Stimulated activated CD4-positive, alpha-beta T cell treated with anti-CD3 and anti-CD28 coated beads, Interleukin-2, amount 100 ng/mL, for 48 hours (primary cell): ENCODE results near the gene LCN6.
"Not testable (repeated sequence)": the region's sequence is repeated elsewhere in the genome, so short reads cannot be mapped to it uniquely, and the experiment has no call there.

Source experiments
- DNase-seq, 2 donors: peaks; one replicate each; pipeline ENCODE4 v3.0.0-alpha.2; 2020

LCN6 gene

DNA sequence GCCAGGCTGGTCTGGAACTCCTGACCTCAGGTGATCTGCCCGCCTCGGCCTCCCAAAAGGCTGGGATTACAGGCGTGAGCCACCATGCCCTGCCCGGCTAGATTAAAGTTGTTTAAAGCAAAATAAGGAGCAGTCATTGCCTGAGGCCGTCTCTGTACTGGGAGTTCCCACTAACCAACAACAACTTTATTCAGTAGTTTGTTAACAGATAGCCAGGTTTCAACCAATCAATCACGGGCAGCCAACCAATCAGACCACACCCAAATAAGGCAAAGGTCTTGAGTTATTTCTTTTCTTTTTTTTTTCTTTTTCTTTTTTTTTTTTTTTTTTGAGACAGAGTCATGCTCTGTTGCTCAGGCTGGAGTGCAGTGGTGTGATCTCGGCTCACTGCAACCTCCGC, 43.6 kb downstream of the LCN6 start:
- DNase-seq: not testable (repeated sequence)

DNA sequence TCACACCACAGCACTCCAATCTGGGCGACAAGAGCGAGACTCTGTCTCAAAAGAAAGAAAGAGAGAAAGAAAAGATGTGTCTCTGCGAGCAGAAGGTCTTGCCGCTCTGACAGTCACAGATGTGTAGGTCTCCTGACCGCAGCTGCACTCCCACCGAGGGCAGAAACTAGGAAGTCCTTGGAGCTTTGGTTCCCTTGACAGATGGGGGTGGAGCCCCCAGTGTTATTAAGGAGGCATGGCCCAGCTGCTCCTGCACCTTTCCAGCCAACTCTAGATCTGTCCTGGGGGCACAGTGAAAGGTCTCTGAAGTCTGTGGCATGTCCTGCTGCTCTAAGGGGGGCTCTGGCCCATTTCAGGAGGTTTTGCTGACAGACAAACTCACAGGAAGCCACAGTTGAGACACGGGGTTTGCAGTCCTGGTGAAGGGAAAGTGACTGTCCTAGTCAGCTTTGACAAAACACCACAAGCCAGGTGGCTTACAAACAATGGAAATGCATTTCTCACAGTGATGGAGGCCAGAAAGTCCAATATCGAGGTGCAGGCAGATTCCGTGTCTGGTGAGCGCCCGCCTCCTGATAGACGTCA, 45.0 kb downstream of the LCN6 start:
- DNase-seq: no peak

DNA sequence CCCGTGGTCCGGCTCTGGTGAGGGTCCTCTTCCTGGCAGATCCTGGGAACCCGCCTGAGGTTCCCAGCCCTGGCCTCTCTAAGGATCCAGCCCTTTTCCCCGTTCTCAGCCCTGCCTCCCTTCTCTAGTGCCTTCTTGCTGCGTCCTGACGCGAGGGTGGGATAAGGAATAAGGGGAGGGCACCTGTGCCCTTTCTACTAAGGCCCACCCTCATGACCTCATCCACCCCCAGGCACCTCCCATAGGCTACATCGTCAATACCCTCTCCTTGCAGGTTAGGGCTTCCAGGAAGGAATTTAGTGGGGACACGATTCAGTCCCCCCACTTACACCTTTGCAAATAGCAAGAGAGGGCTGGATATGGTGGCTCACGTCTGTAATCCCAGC, 46.7 kb downstream of the LCN6 start:
- DNase-seq: no peak

DNA sequence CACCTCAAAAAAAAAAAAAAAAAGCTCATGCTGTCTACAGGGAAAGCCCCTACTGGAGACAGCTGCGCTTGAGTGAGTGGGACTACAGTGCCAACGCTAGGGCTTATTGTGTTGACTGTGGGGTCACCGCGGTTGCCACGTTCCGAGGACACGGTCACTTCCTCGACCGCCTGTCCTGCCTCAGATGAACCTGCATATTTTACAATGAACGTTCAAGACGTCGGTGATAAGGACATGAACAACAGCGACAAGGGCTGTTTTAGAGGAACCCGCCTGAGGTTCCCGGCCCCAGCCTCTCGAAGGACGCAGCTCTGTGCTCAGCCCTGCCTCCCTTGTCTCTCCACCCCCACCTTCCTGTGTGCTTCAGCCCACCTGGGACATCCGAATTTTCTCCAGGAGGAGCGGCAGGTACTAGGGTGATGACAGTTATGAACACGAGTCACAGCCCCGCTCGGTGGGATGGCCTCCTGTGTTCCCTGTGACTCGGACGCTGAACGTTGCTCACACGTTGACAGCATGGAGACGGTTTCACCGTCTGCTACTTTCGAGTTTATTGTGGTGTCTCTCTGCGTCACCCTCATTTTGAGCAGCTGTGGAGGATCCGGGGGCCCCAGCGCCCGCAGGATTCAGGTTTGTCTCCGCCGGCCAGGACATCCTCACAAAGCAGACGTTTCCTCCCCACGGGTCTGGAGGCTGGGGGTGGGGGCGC, 47.2 kb downstream of the LCN6 start:
- peak; percentile 64 for DNase-seq

DNA sequence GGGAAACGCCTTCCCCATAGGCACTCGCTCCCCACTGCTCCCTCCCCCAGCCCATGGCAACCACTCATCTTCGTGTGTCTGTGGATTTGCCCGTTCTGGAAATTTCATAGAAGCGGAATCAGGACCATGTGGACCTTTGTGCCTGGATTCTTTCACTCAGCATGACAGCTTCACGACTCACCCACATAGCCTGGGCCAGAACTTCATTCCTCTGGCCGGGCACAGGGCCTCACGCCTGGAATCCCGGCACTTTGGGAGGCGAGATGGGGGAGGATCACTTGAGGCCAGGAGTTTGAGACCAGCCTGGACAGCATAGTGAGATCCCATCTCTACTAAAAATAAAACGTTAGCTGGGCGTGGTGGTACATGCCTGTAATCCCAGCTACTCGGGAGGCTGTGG, 48.0 kb downstream of the LCN6 start:
- DNase-seq: no peak

DNA sequence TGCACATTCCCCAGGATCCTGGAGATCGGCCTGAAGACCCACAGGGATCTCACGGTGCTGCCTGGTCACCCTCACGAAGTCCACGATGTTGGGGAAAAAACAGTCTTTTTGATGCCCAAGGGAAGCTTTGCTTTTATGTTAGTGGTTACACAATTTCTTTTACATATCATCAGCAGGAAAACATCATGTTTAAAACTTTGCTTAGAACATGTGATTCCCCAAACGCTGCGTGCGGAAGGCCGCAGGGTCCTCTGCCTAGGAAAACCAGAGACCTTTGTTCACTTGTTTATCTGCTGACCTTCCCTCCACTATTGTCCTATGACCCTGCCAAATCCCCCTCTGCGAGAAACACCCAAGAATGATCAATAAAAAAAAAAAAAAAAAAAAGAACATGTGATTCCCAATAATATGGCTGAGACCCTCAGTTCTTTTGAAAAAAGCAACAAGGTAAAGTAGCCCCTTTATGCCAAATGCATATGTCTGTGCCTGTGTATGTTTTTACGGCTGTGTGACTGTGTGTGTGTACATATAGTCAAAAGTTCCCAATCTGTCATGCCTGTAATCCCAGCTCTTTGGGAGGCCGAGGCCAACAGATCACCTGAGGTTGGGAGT, 49.6 kb downstream of the LCN6 start:
- DNase-seq: no peak

DNA sequence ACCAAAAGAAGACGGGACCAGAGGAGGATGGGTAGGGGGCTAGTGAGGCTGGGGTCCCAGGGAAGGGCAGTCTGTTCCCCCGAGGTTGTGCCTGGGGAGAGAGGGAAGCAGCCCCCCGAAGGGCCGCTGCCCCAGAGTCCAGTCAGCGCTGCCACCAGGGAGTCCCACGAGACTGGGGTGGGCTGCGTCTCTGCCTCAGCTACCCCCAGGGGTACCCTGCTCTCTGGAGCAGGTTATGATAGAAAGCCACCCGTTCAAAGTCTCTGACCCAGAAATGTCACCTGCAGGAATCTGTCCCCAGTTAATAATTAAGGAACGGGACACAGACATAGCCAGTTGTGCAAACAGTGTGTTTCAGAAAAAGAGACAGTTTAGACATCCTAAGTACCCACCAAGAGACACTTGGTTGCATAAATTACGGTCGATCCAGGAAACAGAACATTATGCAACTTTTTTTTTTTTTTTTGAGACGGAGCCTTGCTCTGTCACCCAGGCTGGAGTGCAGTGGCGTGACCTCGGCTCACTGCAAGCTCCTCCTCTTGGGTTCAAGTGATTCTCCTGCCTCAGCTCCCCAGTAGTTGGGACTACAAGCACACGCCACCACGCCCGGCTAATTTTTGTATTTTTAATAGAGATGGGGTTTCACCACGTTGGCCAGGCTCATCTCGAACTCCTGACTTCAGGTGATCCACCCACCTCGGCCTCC, 50.4 kb downstream of the LCN6 start:
- no peak for DNase-seq

DNA sequence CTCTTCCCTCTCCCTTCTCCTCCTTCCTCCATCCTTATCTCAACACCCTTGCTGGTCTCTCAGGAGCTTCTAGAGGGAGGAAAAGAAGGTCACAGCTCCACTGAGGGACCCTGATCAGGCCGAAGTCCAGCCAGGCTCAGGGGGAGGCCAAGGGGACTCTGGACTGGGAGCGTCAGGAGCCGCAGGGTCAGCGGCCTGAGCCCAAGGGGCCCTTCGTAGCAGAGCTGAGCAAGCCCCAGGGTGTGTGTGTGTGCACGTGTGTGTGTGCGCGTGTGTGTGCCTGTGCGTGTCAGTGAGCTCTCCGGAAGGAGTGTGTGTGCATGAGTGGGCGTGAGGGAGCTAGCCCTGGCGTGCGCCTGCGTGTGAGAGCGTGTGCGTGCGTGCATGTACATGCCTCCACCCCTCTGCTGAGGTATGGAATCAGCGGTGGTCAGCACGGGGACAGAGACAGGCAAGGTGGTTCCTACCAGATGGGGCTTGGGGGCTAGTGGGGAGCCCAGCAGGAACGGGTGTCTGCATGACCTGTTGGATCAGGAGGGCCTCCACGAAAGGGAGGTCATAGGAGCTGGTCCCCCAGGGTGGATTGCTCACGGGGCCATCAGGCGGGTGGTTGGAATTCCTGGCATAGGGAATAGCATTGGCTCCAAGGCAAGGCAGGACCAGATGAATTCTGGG, 51.0 kb downstream of the LCN6 start:
- DNase-seq: no peak

DNA sequence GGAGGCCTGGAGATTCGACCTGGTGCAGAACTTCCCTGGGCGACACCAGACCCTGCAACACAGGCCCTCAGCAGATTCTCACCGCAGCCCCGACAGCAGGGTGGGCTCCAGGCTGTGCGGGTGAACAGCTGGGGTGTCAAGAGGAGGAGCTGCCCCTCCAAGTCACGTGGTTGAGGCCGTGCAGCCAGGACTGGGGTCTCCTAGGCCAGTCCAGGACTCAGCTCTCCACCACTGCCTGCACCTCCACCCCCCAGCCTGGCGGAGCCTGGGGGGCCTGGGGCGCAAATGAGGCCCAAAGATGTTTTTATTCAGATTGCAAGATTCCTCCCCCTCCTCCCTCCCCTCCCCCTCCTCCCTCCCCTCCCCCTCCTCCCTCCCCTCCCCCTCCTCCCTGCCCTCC, 51.8 kb downstream of the LCN6 start:
- no peak for DNase-seq

DNA sequence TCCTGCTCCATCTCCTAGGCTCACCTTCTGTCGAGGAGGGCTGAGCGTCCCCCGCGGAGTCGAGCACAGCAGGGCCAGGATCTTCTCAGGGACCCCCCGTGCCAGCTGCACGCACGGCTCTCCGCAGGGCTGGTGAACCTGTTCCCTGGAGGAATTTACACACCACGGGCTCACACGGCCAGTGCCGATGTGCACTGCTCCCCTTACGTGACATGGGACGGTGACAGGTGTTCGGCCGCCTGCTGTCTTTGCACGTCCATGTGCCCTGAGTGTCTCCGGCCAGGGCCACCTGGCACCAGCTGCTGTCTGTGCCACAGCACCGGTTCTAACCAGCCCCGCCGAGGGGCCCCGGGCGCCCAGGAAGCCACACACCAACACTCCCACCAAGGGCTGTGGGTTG, 52.4 kb downstream of the LCN6 start:
- DNase-seq: no peak

DNA sequence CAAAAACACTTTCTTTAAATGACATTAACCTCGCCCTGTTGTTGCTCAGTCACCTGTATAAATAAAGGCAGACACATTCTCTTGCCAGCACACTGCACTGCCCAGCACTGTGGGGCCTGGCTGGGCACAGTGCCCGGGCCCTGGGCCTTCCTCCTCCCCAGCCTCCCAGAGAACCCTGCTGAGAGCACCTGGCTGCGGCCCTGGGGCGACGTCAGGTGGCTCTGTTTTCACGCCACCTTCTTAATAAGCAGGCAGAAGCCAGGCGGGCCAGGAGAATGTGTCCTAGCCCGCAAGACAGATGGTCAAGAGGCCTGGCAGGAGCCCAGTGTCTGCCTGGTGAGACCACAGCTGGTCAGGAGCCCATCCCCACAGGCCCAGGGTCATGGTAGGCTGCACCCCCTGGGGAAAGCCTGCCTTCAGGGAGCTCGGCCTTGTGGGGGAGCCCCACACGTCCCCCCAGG, 52.9 kb downstream of the LCN6 start:
- no peak for DNase-seq

DNA sequence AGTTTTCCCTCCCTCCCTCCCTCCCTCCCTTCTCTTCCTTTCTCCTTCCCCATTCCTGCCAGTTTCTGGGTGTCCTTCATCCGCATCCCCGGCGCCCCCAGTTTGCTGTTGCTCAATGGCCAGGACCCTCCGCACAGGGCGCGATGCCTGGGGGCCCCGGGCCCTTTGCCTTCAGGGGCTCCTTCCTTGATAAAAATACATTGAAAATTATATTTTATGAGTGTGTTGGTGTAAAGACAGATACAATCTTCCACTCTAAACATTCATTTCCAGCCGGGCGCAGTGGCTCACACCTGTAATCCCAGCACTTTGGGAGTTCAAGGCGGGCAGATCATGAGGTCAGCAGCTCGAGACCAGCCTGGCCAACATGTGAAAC, 53.5 kb downstream of the LCN6 start:
- DNase-seq: no peak

DNA sequence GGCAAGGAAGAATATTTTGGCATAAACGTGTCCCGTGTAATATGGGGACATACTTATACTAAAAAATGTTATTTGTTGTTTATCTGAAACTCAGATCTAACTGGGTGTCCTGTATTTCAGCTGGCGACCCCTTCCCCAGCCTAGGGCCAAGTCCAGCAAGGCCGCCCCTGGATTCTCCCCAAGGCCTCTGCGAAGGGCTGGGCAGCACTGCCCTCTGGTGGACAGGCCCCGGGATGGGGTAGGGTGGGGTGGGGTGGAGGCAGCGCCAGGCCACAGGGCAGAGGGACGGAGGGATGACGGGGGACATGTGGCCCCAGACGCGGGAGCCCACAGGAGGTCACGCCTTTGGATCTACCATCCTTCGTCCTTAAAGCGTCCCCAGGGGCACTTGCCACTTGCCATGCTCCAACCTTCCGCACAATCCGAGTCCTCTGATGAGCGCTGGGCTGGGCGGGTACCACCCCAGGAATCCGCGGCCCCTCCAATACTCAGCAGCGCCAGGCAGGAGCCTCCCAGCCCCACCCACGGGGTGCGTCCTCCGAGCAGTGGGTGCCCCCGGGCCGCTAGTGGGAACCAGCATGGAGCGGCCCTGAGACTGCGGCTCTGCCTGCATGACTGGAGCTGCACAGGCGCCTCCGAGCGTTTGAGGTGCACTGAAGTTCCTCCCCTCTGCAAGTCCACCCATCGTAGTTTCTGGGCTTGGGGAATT, 54.0 kb downstream of the LCN6 start:
- peak; percentile 43 to 52 for DNase-seq
